H1 (cell line): Measurements from ENCODE around the gene PHACTR1.

ENCODE experiments used
- ATF3 ChIP-seq: IDR thresholded peaks from 2 replicates; pipeline ENCODE4 v1.6.1; 2011; ENCODE audit warnings: low read depth, mild to moderate bottlenecking, low read length; ENCODE audit not compliant: insufficient read depth
- CTCF ChIP-seq, 3 experiments: IDR thresholded peaks; 1 replicate in 2 of 3; 2 replicates in 1 of 3; pipeline versions ENCODE4 v1.5.1 to v1.6.1; 2011; ENCODE audit warnings: low read length in 3 of 3, mild to moderate bottlenecking in 3 of 3, inconsistent platforms in 2 of 3, low read depth in 1 of 3, moderate library complexity in 1 of 3; ENCODE audit not compliant: insufficient read depth in 1 of 3; ENCODE audit errors: control extremely low read depth in 1 of 3
- GABPA ChIP-seq: IDR thresholded peaks from 2 replicates; pipeline ENCODE4 v1.6.1; 2011; ENCODE audit warnings: mild to moderate bottlenecking, low read length, moderate library complexity, borderline replicate concordance; ENCODE audit not compliant: insufficient read depth
- HDAC2 ChIP-seq, 2 experiments: fragments of 300-600 bp in 1 of 2; sonication (generic) in 1 of 2; IDR thresholded peaks; 2 replicates each; pipeline ENCODE4 v1.6.1; 2011 to 2012; ENCODE audit warnings: low read depth in 2 of 2, low read length in 2 of 2, mild to moderate bottlenecking in 2 of 2, moderate library complexity in 2 of 2, borderline replicate concordance in 1 of 2, inconsistent platforms in 1 of 2
- HDAC6 ChIP-seq: IDR thresholded peaks from one replicate; pipeline ENCODE4 v1.7.1; 2012; ENCODE audit warnings: low read depth, mild to moderate bottlenecking, inconsistent platforms, low read length, moderate library complexity
- MAX ChIP-seq: IDR thresholded peaks from 2 replicates; pipeline ENCODE4 v1.6.1; 2012; ENCODE audit warnings: inconsistent platforms
- POLR2A ChIP-seq, 2 experiments: IDR thresholded peaks; 1 replicate in 1 of 2; 2 replicates in 1 of 2; pipeline ENCODE4 v1.6.1; 2011; ENCODE audit warnings: low read depth in 2 of 2, low read length in 2 of 2, mild to moderate bottlenecking in 2 of 2; ENCODE audit errors: control extremely low read depth in 1 of 2
- POLR2AphosphoS5 ChIP-seq: IDR thresholded peaks from 2 replicates; pipeline ENCODE4 v1.6.1; 2011; ENCODE audit warnings: low read depth, low read length
- RAD21 ChIP-seq, 2 experiments: IDR thresholded peaks in 1 of 2; conservative IDR thresholded peaks in 1 of 2; 2 replicates each; pipeline ENCODE4 v1.6.1; 2011; ENCODE audit warnings: low read depth in 2 of 2, low read length in 2 of 2, improper control_type of control experiment in 1 of 2, inconsistent platforms in 1 of 2, mild to moderate bottlenecking in 1 of 2, moderate library complexity in 1 of 2
- RFX5 ChIP-seq: IDR thresholded peaks from 2 replicates; pipeline ENCODE4 v1.6.1; 2011; ENCODE audit warnings: low read depth, low read length, improper control_type of control experiment, borderline replicate concordance
- SAP30 ChIP-seq: fragments of 300-600 bp; sonication (generic); IDR thresholded peaks from 2 replicates; pipeline ENCODE4 v1.7.1; 2012; ENCODE audit warnings: low read length, moderate library complexity, mild to moderate bottlenecking, inconsistent platforms; ENCODE audit not compliant: insufficient read depth, insufficient replicate concordance
- TBP ChIP-seq: IDR thresholded peaks from 2 replicates; pipeline ENCODE4 v1.6.1; 2011; ENCODE audit warnings: low read depth, low read length, improper control_type of control experiment
- TCF12 ChIP-seq: IDR thresholded peaks from 2 replicates; pipeline ENCODE4 v1.6.1; 2011; ENCODE audit warnings: low read depth, mild to moderate bottlenecking, low read length
- YY1 ChIP-seq: IDR thresholded peaks from 2 replicates; pipeline ENCODE4 v1.6.1; 2011; ENCODE audit warnings: low read depth, mild to moderate bottlenecking, low read length

GRCh38 chr6:13044896-13045295 is 328.3 kb downstream of the PHACTR1 start:
- TF ChIP-seq MAX (no peak), GABPA (no peak), CTCF (IDR thresholded peaks at IDR 0.05; ENCODE audit: control extremely low read depth in 1 of 3, insufficient read depth in 1 of 3, low read depth in 1 of 3, low read length in 3 of 3) (no peak), ATF3 (no peak), POLR2A (IDR thresholded peaks at IDR 0.05; ENCODE audit: control extremely low read depth in 1 of 2, low read depth in 2 of 2, low read length in 2 of 2) (no peak), RFX5 (no peak), SAP30 (no peak), POLR2AphosphoS5 (no peak), TBP (no peak), YY1 (no peak), HDAC6 (no peak), HDAC2 (IDR thresholded peaks at IDR 0.05; ENCODE audit: borderline replicate concordance in 1 of 2, low read depth in 2 of 2, low read length in 2 of 2) (no peak), RAD21 (IDR thresholded peaks at IDR 0.05 in 1 of 2, conservative IDR thresholded peaks at IDR 0.05 in 1 of 2; ENCODE audit: low read depth in 2 of 2, low read length in 2 of 2) (no peak), TCF12 (no peak)
